K562 (cell line): ENCODE measurements around the gene DNAJC6. TPM values are rescaled to one million over a fixed set of nuclear protein-coding genes. Genes with fewer than 3 reads are reported as not detected.

Source experiments
- ATF1 ChIP-seq, 2 experiments: fragments of 450-650 bp in 1 of 2; IDR thresholded peaks; 2 replicates each; pipeline ENCODE4 v1.6.1; 2016; ENCODE audit warnings: missing compliant biosample characterization in 1 of 2, missing genetic modification characterization in 1 of 2
- EGR1 ChIP-seq: fragments of 450-650 bp; conservative IDR thresholded peaks from 2 replicates; pipeline ENCODE4 v1.6.1; 2017; ENCODE audit warnings: mild to moderate bottlenecking
- FOXP1 ChIP-seq: sonication (generic); formaldehyde crosslinking; IDR thresholded peaks from 2 replicates; pipeline ENCODE4 v1.8.0; 2022; ENCODE audit warnings: mild to moderate bottlenecking, missing genetic modification reagents
- ILK ChIP-seq: fragments of 450-650 bp; IDR thresholded peaks from 2 replicates; pipeline ENCODE4 v1.6.1; 2016; ENCODE audit warnings: missing genetic modification characterization, low read depth, mild to moderate bottlenecking, missing compliant biosample characterization, moderate library complexity, borderline replicate concordance
- KLF10 ChIP-seq: fragments of 250-450 bp; sonication (Bioruptor Pico); IDR thresholded peaks from 2 replicates; pipeline ENCODE4 v1.6.1; 2021; ENCODE audit warnings: matching md5 sums
- MIER1 ChIP-seq: fragments of 450-650 bp; IDR thresholded peaks from 2 replicates; pipeline ENCODE4 v1.6.1; 2016; ENCODE audit warnings: antibody characterized with exemption, mild to moderate bottlenecking, low read depth
- MTF1 ChIP-seq: fragments of 250-450 bp; sonication (Bioruptor Pico); IDR thresholded peaks from 2 replicates; pipeline ENCODE4 v1.9.0; 2021; ENCODE audit warnings: moderate library complexity, mild to moderate bottlenecking, inconsistent platforms, borderline replicate concordance
- NELFE ChIP-seq: IDR thresholded peaks from 2 replicates; pipeline ENCODE4 v1.6.1; 2011; ENCODE audit warnings: mild to moderate bottlenecking; ENCODE audit not compliant: insufficient read depth, insufficient read length
- NFIC ChIP-seq: fragments of 450-650 bp; IDR thresholded peaks from 2 replicates; pipeline ENCODE4 v1.6.1; 2017; ENCODE audit warnings: mild to moderate bottlenecking, inconsistent platforms
- NFYB ChIP-seq: IDR thresholded peaks from 2 replicates; pipeline ENCODE4 v1.6.1; 2011; ENCODE audit warnings: mild to moderate bottlenecking, moderate library complexity; ENCODE audit not compliant: insufficient read length; ENCODE audit errors: extremely low read depth
- PHF21A ChIP-seq: fragments of 450-650 bp; IDR thresholded peaks from 2 replicates; pipeline ENCODE4 v1.6.1; 2017; ENCODE audit warnings: low read depth, borderline replicate concordance
- POLR3G ChIP-seq: IDR thresholded peaks from 2 replicates; pipeline ENCODE4 v1.6.1; 2011; ENCODE audit not compliant: insufficient read length, insufficient replicate concordance; ENCODE audit errors: extremely low read depth
- RBM14 ChIP-seq: fragments of 200-400 bp; formaldehyde crosslinking; IDR thresholded peaks from 2 replicates; pipeline ENCODE4 v1.6.1; 2018; ENCODE audit warnings: low read depth, mild to moderate bottlenecking, low read length, moderate library complexity, borderline replicate concordance; ENCODE audit not compliant: insufficient read depth
- RNF219 ChIP-seq: fragments of 250-450 bp; sonication (Bioruptor Pico); IDR thresholded peaks from 2 replicates; pipeline ENCODE4 v1.5.0; 2022; ENCODE audit warnings: mild to moderate bottlenecking
- SAP30 ChIP-seq: fragments of 200-600 bp; sonication (generic); IDR thresholded peaks from 2 replicates; pipeline ENCODE4 v1.6.1; 2012; ENCODE audit warnings: borderline replicate concordance, low read depth, mild to moderate bottlenecking, moderate library complexity, low read length, control low read depth, inconsistent platforms; ENCODE audit not compliant: insufficient read depth, poor library complexity, severe bottlenecking
- SRSF3 ChIP-seq: fragments of 200-400 bp; formaldehyde crosslinking; IDR thresholded peaks from 2 replicates; pipeline ENCODE4 v1.6.1; 2016; ENCODE audit warnings: mild to moderate bottlenecking, low read length, moderate library complexity; ENCODE audit not compliant: insufficient read depth
- TBP ChIP-seq: optimal IDR thresholded peaks from 2 replicates; pipeline ENCODE3; 2011; ENCODE audit warnings: low read depth, low read length, improper control_type of control experiment
- ZFP30 ChIP-seq: fragments of 250-450 bp; sonication (Bioruptor Pico); IDR thresholded peaks from 2 replicates; pipeline ENCODE4 v1.8.0; 2022; ENCODE audit warnings: moderate library complexity, mild to moderate bottlenecking, inconsistent platforms, borderline replicate concordance
- ZNF224 ChIP-seq: sonication (generic); formaldehyde crosslinking; IDR thresholded peaks from 2 replicates; pipeline ENCODE4 v1.8.0; 2022; ENCODE audit warnings: mild to moderate bottlenecking, missing genetic modification reagents
- ZNF3 ChIP-seq: fragments of 250-450 bp; sonication (Bioruptor Pico); IDR thresholded peaks from 2 replicates; pipeline ENCODE4 v1.5.0; 2021; ENCODE audit warnings: mild to moderate bottlenecking, moderate library complexity
- ZNF551 ChIP-seq: fragments of 250-450 bp; sonication (Bioruptor Pico); IDR thresholded peaks from 2 replicates; pipeline ENCODE4 v1.5.0; 2021; ENCODE audit warnings: mild to moderate bottlenecking, moderate library complexity
- ZNF699 ChIP-seq: fragments of 250-450 bp; sonication (Bioruptor Pico); IDR thresholded peaks from 2 replicates; pipeline ENCODE4 v1.8.0; 2021; ENCODE audit warnings: mild to moderate bottlenecking, moderate library complexity; ENCODE audit not compliant: insufficient replicate concordance
- ZNF778 ChIP-seq: fragments of 450-650 bp; formaldehyde crosslinking; IDR thresholded peaks from 2 replicates; pipeline ENCODE4 v1.4.0; 2020; ENCODE audit warnings: mild to moderate bottlenecking, moderate library complexity
- polyA plus RNA-seq, 8 experiments: library from polyadenylated mRNA; depleted of rRNA in 4 of 8; stranded (reverse) in 5 of 8; unstranded in 3 of 8; fragments of >200 nt; fragmentation: Nextera tagmentation in 2 of 8; fragmentation: Illumina TruSeq in 1 of 8; extraction: Ambion mirVana in 2 of 8; extraction: Trizol in 1 of 8; gene quantifications; 2 replicates each; pipeline versions ENCODE4 v1.2.1 to v1.2.3, GENCODE V29; 2011 to 2014; ENCODE audit warnings: inconsistent platforms in 1 of 8, missing spikeins in 1 of 8
- total RNA-seq, 7 experiments: library from RNA; depleted of rRNA in 6 of 7; stranded (reverse); fragments of >200 nt in 6 of 7; fragmentation: Illumina TruSeq in 2 of 7; extraction: Trizol in 2 of 7; gene quantifications; 2 replicates each; pipeline versions ENCODE4 v1.2.1 to v1.2.3, GENCODE V29; 2011 to 2021; ENCODE audit warnings: low replicate concordance in 1 of 7
- TF ChIP-seq, protein P1 (sequence below): fragments of 200-800 bp; sonication (Bioruptor generic); IDR thresholded peaks from 2 replicates; pipeline ENCODE4 v1.6.1; 2017; ENCODE audit warnings: missing genetic modification characterization, missing compliant biosample characterization
- TF ChIP-seq, protein P2 (sequence below): fragments of 250-450 bp; sonication (Bioruptor Pico); IDR thresholded peaks from 2 replicates; pipeline ENCODE4 v1.8.0; 2022; ENCODE audit warnings: moderate library complexity, mild to moderate bottlenecking, inconsistent platforms

The DNAJC6 gene
- total and polyA plus RNA-seq, 9 of the 15 experiments (the other 6 are each of a cell fraction or from before 2014, with no cell fraction given) = 6.7 to 78.7 (median 28.0) TPM

- no peak for TF ChIP-seq ZNF778 (CRISPR knock-in tag)
- TF ChIP-seq SRSF3 = no peak
- TF ChIP-seq MTF1 (CRISPR knock-in tag) = no peak
- TF ChIP-seq ILK (tag) = no peak
- TF ChIP-seq, protein P1, sequence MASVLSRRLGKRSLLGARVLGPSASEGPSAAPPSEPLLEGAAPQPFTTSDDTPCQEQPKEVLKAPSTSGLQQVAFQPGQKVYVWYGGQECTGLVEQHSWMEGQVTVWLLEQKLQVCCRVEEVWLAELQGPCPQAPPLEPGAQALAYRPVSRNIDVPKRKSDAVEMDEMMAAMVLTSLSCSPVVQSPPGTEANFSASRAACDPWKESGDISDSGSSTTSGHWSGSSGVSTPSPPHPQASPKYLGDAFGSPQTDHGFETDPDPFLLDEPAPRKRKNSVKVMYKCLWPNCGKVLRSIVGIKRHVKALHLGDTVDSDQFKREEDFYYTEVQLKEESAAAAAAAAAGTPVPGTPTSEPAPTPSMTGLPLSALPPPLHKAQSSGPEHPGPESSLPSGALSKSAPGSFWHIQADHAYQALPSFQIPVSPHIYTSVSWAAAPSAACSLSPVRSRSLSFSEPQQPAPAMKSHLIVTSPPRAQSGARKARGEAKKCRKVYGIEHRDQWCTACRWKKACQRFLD (CRISPR knock-in tag) = no peak
- TF ChIP-seq NELFE = no peak
- no peak for TF ChIP-seq ZNF3 (CRISPR knock-in tag)
- no peak for TF ChIP-seq ATF1 (CRISPR knock-in tag; IDR thresholded peaks at IDR 0.05)
- TF ChIP-seq ATF1 (tag; IDR thresholded peaks at IDR 0.05) = peak; percentile 19; the same call in 1 of the 2 replicates
- no peak for TF ChIP-seq MIER1
- TF ChIP-seq PHF21A = no peak
- no peak for TF ChIP-seq ZNF551 (CRISPR knock-in tag)
- TF ChIP-seq ZNF224 (CRISPR knock-in tag) = no peak
- no peak for TF ChIP-seq ZFP30 (CRISPR knock-in tag)
- TF ChIP-seq TBP = peak; percentile 74
- TF ChIP-seq FOXP1 (CRISPR knock-in tag) = 0 out of 2 replicates have a peak, but pooled peaks have one; percentile 63
- no peak for TF ChIP-seq ZNF699 (CRISPR knock-in tag)
- TF ChIP-seq POLR3G = no peak
- 0 out of 2 replicates have a peak, but pooled peaks have one; percentile 39 for TF ChIP-seq EGR1
- TF ChIP-seq, protein P2, sequence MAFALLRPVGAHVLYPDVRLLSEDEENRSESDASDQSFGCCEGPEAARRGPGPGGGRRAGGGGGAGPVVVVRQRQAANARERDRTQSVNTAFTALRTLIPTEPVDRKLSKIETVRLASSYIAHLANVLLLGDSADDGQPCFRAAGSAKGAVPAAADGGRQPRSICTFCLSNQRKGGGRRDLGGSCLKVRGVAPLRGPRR (CRISPR knock-in tag) = no peak
- TF ChIP-seq RNF219 (CRISPR knock-in tag) = no peak
- peak; percentile 83 for TF ChIP-seq NFIC
- TF ChIP-seq RBM14 = no peak
- TF ChIP-seq NFYB = no peak
- TF ChIP-seq SAP30 = peak; percentile 73
- no peak for TF ChIP-seq KLF10 (CRISPR knock-in tag)
These were observed 111.4 kb downstream of the DNAJC6 start, which contains the start of the genes LEPR and LEPROT (continued) for GRCh38 chr1:65420590-65421350.
